A204.1 (cell line): ENCODE measurements around the gene RBMS2.

Experiments
- FAIRE-seq: peaks from 2 replicates; lab custom pipeline; 2012; peaks lifted over from hg19 to GRCh38; lab: Jason Lieb, UNC

Gene RBMS2

GRCh38 chr12:56581418-56582145 lies 60.0 kb downstream of the RBMS2 start:
- no peak for FAIRE-seq

GRCh38 chr12:56585098-56585497 lies 63.5 kb downstream of the RBMS2 start:
- FAIRE-seq, result no peak

- FAIRE-seq, result no peak
These were observed 68.2 kb downstream of the RBMS2 start for GRCh38 chr12:56589783-56590182.

- no peak for FAIRE-seq
These were observed 68.7 kb downstream of the RBMS2 start for GRCh38 chr12:56590237-56590830.

GRCh38 chr12:56591126-56591525 lies 69.5 kb downstream of the RBMS2 start:
- FAIRE-seq, result no peak

GRCh38 chr12:56591961-56592360 lies 70.3 kb downstream of the RBMS2 start:
- no peak for FAIRE-seq

GRCh38 chr12:56593909-56594621 lies 72.4 kb downstream of the RBMS2 start:
- FAIRE-seq, result no peak

GRCh38 chr12:56596815-56597214 lies 75.2 kb downstream of the RBMS2 start:
- FAIRE-seq, result no peak

GRCh38 chr12:56599041-56599440 lies 77.4 kb downstream of the RBMS2 start:
- FAIRE-seq, result no peak

GRCh38 chr12:56599797-56600196 lies 78.2 kb downstream of the RBMS2 start:
- FAIRE-seq, result no peak

- FAIRE-seq, result no peak
These were observed 79.1 kb downstream of the RBMS2 start for GRCh38 chr12:56600753-56601152.

GRCh38 chr12:56601503-56601902 lies 79.9 kb downstream of the RBMS2 start:
- no peak for FAIRE-seq

GRCh38 chr12:56602239-56602638 lies 80.6 kb downstream of the RBMS2 start:
- FAIRE-seq, result no peak

GRCh38 chr12:56604355-56604754 lies 82.7 kb downstream of the RBMS2 start:
- no peak for FAIRE-seq

GRCh38 chr12:56614627-56615026 lies 93.0 kb downstream of the RBMS2 start:
- FAIRE-seq, result no peak

GRCh38 chr12:56616244-56616643 lies 94.6 kb downstream of the RBMS2 start:
- no peak for FAIRE-seq

GRCh38 chr12:56616925-56617324 lies 95.3 kb downstream of the RBMS2 start:
- no peak for FAIRE-seq

GRCh38 chr12:56622535-56622934 lies 100.9 kb downstream of the RBMS2 start:
- no peak for FAIRE-seq

GRCh38 chr12:56626701-56627100 lies 105.1 kb downstream of the RBMS2 start:
- no peak for FAIRE-seq

- no peak for FAIRE-seq
These were observed 107.2 kb downstream of the RBMS2 start for GRCh38 chr12:56628671-56629458.

- FAIRE-seq, result no peak
These were observed 108.0 kb downstream of the RBMS2 start for GRCh38 chr12:56629459-56630179.

GRCh38 chr12:56630180-56630632 lies 108.6 kb downstream of the RBMS2 start, which contains the start of gene BAZ2A:
Gene BAZ2A (minus strand): TSS chr12:56630326. CDS start chr12:56617530, 12,796 bp downstream.
- FAIRE-seq, result no peak
